Measurements from ENCODE around the gene LY9.

- TF ChIP-seq, protein P1, sequence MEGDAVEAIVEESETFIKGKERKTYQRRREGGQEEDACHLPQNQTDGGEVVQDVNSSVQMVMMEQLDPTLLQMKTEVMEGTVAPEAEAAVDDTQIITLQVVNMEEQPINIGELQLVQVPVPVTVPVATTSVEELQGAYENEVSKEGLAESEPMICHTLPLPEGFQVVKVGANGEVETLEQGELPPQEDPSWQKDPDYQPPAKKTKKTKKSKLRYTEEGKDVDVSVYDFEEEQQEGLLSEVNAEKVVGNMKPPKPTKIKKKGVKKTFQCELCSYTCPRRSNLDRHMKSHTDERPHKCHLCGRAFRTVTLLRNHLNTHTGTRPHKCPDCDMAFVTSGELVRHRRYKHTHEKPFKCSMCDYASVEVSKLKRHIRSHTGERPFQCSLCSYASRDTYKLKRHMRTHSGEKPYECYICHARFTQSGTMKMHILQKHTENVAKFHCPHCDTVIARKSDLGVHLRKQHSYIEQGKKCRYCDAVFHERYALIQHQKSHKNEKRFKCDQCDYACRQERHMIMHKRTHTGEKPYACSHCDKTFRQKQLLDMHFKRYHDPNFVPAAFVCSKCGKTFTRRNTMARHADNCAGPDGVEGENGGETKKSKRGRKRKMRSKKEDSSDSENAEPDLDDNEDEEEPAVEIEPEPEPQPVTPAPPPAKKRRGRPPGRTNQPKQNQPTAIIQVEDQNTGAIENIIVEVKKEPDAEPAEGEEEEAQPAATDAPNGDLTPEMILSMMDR (IDR thresholded peaks at IDR 0.05), result no peak
- no peak for TF ChIP-seq EZH2 (IDR thresholded peaks at IDR 0.05)
Measured at GRCh38 chr1:160853754-160854153, 57.8 kb downstream of the LY9 start.

Measured in neural progenitor cell (in vitro differentiated cells).